GM12878 (cell line): ENCODE data around the gene CSRP2. TPM values are rescaled to one million over a fixed set of nuclear protein-coding genes. Genes with fewer than 3 reads are reported as not detected.

Experiments used
- ATAC-seq: fragments of 200-7000 bp; cut with Tn5 transposase; 3 replicates; pipeline ENCODE4 v1.9.1; 2020; ENCODE audit warnings: mild to moderate bottlenecking, moderate library complexity
- BruUV-seq: library from RNA; stranded (reverse); fragments of 400-500 nt; replicated peaks from 2 replicates; lab custom pipeline; 2021; lab: Mats Ljungman, UMichigan
- CTCF ChIA-PET: fragments of 300-600 bp; sonication (Branson Sonifier 250); formaldehyde crosslinking; extraction: SDS; loops from one replicate; lab custom pipeline; 2021; ENCODE audit warnings: inconsistent platforms; lab: Yijun Ruan, JAX
- POLR2A ChIA-PET: fragments of 350-600 bp; formaldehyde crosslinking; extraction: SDS; loops from one replicate; lab custom pipeline; 2021; ENCODE audit warnings: inconsistent platforms; lab: Charles Lee
- RAD21 ChIA-PET: fragments of 300-600 bp; sonication (Branson Sonifier 250); formaldehyde crosslinking; loops from one replicate; lab custom pipeline; 2023; ENCODE audit warnings: antibody characterized with exemption; ENCODE audit not compliant: unreplicated experiment; lab: Charles Lee
- SMC1A ChIA-PET: fragments of 300-600 bp; sonication (Branson Sonifier 250); formaldehyde crosslinking; loops from one replicate; lab custom pipeline; 2023; ENCODE audit not compliant: unreplicated experiment, uncharacterized antibody; lab: Charles Lee
- DNase-seq: peaks from one replicate; pipeline ENCODE4 v3.0.0-alpha.2; 2011; ENCODE audit warnings: low read depth, low spot score
- FAIRE-seq: peaks from 3 replicates; lab custom pipeline; 2011; peaks lifted over from hg19 to GRCh38; lab: Jason Lieb, UNC
- H2AFZ ChIP-seq: 2 replicates; pipeline ENCODE4 v1.6.0; 2011; ENCODE audit warnings: low read depth, low read length, control low read depth; ENCODE audit not compliant: control insufficient read depth
- H3K27ac ChIP-seq: 2 replicates; pipeline ENCODE4 v1.5.1; 2011; ENCODE audit warnings: control low read depth; ENCODE audit not compliant: control insufficient read depth, insufficient read depth
- H3K27me3 ChIP-seq, 2 experiments: replicated peaks in 1 of 2; 2 replicates each; pipeline versions ENCODE4 v1.6.0 to v1.6.1; 2011; ENCODE audit warnings: low read length in 1 of 2; ENCODE audit not compliant: control insufficient read depth in 2 of 2, insufficient read depth in 2 of 2
- H3K36me3 ChIP-seq, 2 experiments: 2 replicates each; pipeline ENCODE4 v1.5.1; 2011; ENCODE audit warnings: low read length in 1 of 2; ENCODE audit not compliant: control insufficient read depth in 2 of 2, insufficient read depth in 2 of 2
- H3K4me1 ChIP-seq: 2 replicates; pipeline ENCODE4 v1.6.1; 2011; ENCODE audit warnings: mild to moderate bottlenecking, low read length, moderate library complexity, mixed read lengths; ENCODE audit not compliant: control insufficient read depth, insufficient read depth
- H3K4me2 ChIP-seq: 2 replicates; pipeline ENCODE4 v1.6.0; 2011; ENCODE audit warnings: control low read depth; ENCODE audit not compliant: control insufficient read depth, insufficient read depth
- H3K4me3 ChIP-seq: fragments of 200-600 bp; sonication (generic); 2 replicates; pipeline ENCODE4 v1.5.1; 2016
- H3K79me2 ChIP-seq: 2 replicates; pipeline ENCODE4 v1.6.0; 2011; ENCODE audit warnings: low read length; ENCODE audit not compliant: control insufficient read depth, insufficient read depth
- H3K9ac ChIP-seq: 2 replicates; pipeline ENCODE4 v1.8.0; 2011; ENCODE audit warnings: low read length, control low read depth, mixed read lengths; ENCODE audit not compliant: control insufficient read depth, insufficient read depth
- H3K9me3 ChIP-seq: replicated peaks from 3 replicates; pipeline ENCODE4 v1.5.1; 2011; ENCODE audit warnings: mild to moderate bottlenecking, low read length; ENCODE audit not compliant: control insufficient read depth, insufficient read depth
- H4K20me1 ChIP-seq: 2 replicates; pipeline ENCODE4 v1.6.0; 2011; ENCODE audit not compliant: control insufficient read depth, insufficient read depth
- BACH1 ChIP-seq: fragments of 450-650 bp; IDR thresholded peaks from 2 replicates; pipeline ENCODE4 v1.6.1; 2017; ENCODE audit warnings: mild to moderate bottlenecking, borderline replicate concordance
- BMI1 ChIP-seq: fragments of 450-650 bp; IDR thresholded peaks from 2 replicates; pipeline ENCODE4 v1.6.1; 2016; ENCODE audit warnings: mild to moderate bottlenecking, moderate library complexity, borderline replicate concordance
- CBX3 ChIP-seq: fragments of 200-600 bp; sonication (generic); IDR thresholded peaks from 2 replicates; pipeline ENCODE4 v1.6.1; 2016; ENCODE audit warnings: low read depth, borderline replicate concordance
- CBX5 ChIP-seq: sonication (generic); IDR thresholded peaks from 2 replicates; pipeline ENCODE4 v1.6.1; 2016; ENCODE audit warnings: low read depth, moderate library complexity, mild to moderate bottlenecking, inconsistent platforms
- IKZF1 ChIP-seq: fragments of 450-650 bp; conservative IDR thresholded peaks from 2 replicates; pipeline ENCODE4 v1.6.1; 2017; ENCODE audit warnings: antibody characterized with exemption, mild to moderate bottlenecking
- IKZF2 ChIP-seq, 2 experiments: fragments of 450-650 bp; IDR thresholded peaks; 2 replicates each; pipeline ENCODE4 v1.6.1; 2017; ENCODE audit warnings: mild to moderate bottlenecking in 2 of 2, moderate library complexity in 2 of 2
- KAT2A ChIP-seq: conservative IDR thresholded peaks from 2 replicates; pipeline ENCODE4 v1.6.1; 2011; ENCODE audit warnings: low read depth, low read length; ENCODE audit not compliant: control insufficient read depth
- NFXL1 ChIP-seq: fragments of 450-650 bp; IDR thresholded peaks from 2 replicates; pipeline ENCODE4 v1.6.1; 2017; ENCODE audit warnings: antibody characterized with exemption, mild to moderate bottlenecking, borderline replicate concordance
- RELB ChIP-seq: fragments of 450-650 bp; IDR thresholded peaks from 2 replicates; pipeline ENCODE4 v1.6.1; 2017; ENCODE audit warnings: low read depth, mild to moderate bottlenecking, moderate library complexity
- SMC3 ChIP-seq: IDR thresholded peaks from 2 replicates; pipeline ENCODE4 v1.6.1; 2011; ENCODE audit warnings: low read length, improper control_type of control experiment, borderline replicate concordance
- WGBS: methylation state at CpG from one replicate; pipeline ENCODE4 v1.1.6; 2016; ENCODE audit warnings: low lambda C conversion rate; ENCODE audit not compliant: insufficient replicate concordance, insufficient coverage; ENCODE audit errors: missing lambda C conversion rate; 5-methylcytosine and 5-hydroxymethylcytosine counted together
- in situ Hi-C: fragments of 300-500 bp; cut with MboI; formaldehyde crosslinking; loops from 9 replicates; pipeline ENCODE4 v1.14.3; 2018; ENCODE audit warnings: mixed read lengths
- intact Hi-C: fragments of 100-400 bp; cut with micrococcal nuclease; formaldehyde crosslinking; loops from one replicate; pipeline ENCODE4 v1.14.2; 2022; ENCODE audit not compliant: unreplicated experiment
- polyA plus RNA-seq, 11 experiments: library from polyadenylated mRNA; depleted of rRNA in 4 of 11; unstranded in 6 of 11; stranded (reverse) in 5 of 11; fragments of >200 nt; fragmentation: Nextera tagmentation in 4 of 11; fragmentation: Illumina TruSeq in 1 of 11; extraction: Ambion mirVana in 4 of 11; extraction: Trizol in 1 of 11; gene quantifications; 1 replicate in 1 of 11; 2 replicates in 10 of 11; pipeline versions ENCODE4 v1.2.1 to v1.2.3, GENCODE V29; 2011 to 2016; ENCODE audit warnings: inconsistent platforms in 2 of 11, missing spikeins in 2 of 11, low read depth in 1 of 11
- total RNA-seq, 4 experiments: library from RNA; depleted of rRNA in 3 of 4; stranded (reverse); fragments of >200 nt in 3 of 4; fragmentation: Illumina TruSeq in 1 of 4; extraction: Trizol in 1 of 4; gene quantifications; 2 replicates each; pipeline versions ENCODE4 v1.2.1 to v1.2.3, GENCODE V29; 2013 to 2021
- TF ChIP-seq, protein P1 (sequence below): fragments of 450-650 bp; IDR thresholded peaks from 2 replicates; pipeline ENCODE4 v1.6.1; 2017; ENCODE audit warnings: mild to moderate bottlenecking, low read depth, inconsistent platforms; ENCODE audit not compliant: poor library complexity, severe bottlenecking
- TF ChIP-seq, protein P2 (sequence below): fragments of 450-650 bp; conservative IDR thresholded peaks from 2 replicates; pipeline ENCODE4 v1.6.1; 2017; ENCODE audit warnings: mild to moderate bottlenecking, moderate library complexity

Gene CSRP2
- total and polyA plus RNA-seq, 10 of the 15 experiments (the other 5 are each of a cell fraction or from before 2014, with no cell fraction given) = 0.08 to 1.6 (median 0.52) TPM

- no TSS peak for BruUV-seq
- POLR2A ChIA-PET = no interaction called here
- RAD21 ChIA-PET = no interaction called here
- Histone ChIP-seq H3K4me3 (no peak overlapping the region), H4K20me1 (no peaks in the 10 kb centered on the region), H3K27ac (no peak overlapping the region), H3K9ac (no peak overlapping the region), H3K4me2 (no peak overlapping the region), H3K9me3 (no peaks in the 10 kb centered on the region), H3K4me1 (no peaks in the 10 kb centered on the region), H3K27me3 (no peaks in the 10 kb centered on the region), H3K79me2 (no peaks in the 10 kb centered on the region), H2AFZ (no peak overlapping the region), H3K36me3 (no peaks in the 10 kb centered on the region)
- 0 out of 3 replicates have a peak, but pooled peaks have one; percentile 18 for ATAC-seq
- CTCF ChIA-PET = no interaction called here
- intact Hi-C loops (no loop called here), in situ Hi-C loops (no loop called here)
- no peak for DNase-seq
- SMC1A ChIA-PET = no interaction called here
- TF ChIP-seq RELB = no peak
- 46% methylated on average over 5 of the region's 5 CpGs for WGBS
- no peak for FAIRE-seq
Measured at GRCh38 chr12:76895796-76896195, 17.0 kb upstream of the CSRP2 start.

DNA sequence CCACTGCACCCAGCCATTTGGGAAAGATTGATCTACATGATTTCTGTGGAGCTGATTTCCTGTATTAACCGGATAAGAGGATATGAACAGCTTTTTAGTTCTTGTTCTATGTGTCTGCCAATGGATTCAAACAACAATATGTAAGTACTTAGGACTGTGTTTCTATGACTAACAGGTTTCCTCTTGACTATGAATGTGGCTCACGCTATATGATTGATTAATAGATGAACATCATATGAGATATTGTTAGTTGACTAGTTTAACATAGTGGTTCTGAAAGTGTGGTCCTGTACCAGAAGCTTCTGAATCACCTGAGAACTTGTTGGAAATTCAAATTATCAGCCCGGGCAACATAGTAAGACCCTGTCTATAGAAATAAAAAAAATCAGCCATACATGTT lies 12.8 kb upstream of the CSRP2 start:
- Histone ChIP-seq H3K27me3 (no peaks in the 10 kb centered on the region), H3K4me1 (no peaks in the 10 kb centered on the region), H3K9ac (no peak overlapping the region), H3K4me3 (no peak overlapping the region), H3K27ac (no peak overlapping the region), H3K4me2 (no peak overlapping the region), H3K9me3 (no peaks in the 10 kb centered on the region), H2AFZ (no peak overlapping the region), H3K36me3 (no peaks in the 10 kb centered on the region), H3K79me2 (no peaks in the 10 kb centered on the region), H4K20me1 (no peaks in the 10 kb centered on the region)
- 33% methylated on average over 3 of the region's 3 CpGs for WGBS
- no peak for ATAC-seq
- RAD21 ChIA-PET = interaction anchor here (0.6 kb wide), 1 partner anchor 756 kb away, joined by 6 read pairs; no protein-coding TSS in a partner anchor
- no peak for DNase-seq
- BruUV-seq = no TSS peak
- intact Hi-C loops (no loop called here), in situ Hi-C loops (no loop called here)
- CTCF ChIA-PET = interaction anchor here (1.6 to 1.8 kb wide), 2 partner anchors 11 to 119 kb away, joined by 5 to 6 read pairs; no protein-coding TSS in a partner anchor
- SMC1A ChIA-PET = interaction anchor here (1.2 to 1.5 kb wide), 3 partner anchors 16 to 263 kb away, joined by 3 read pairs; no protein-coding TSS in a partner anchor
- POLR2A ChIA-PET = no interaction called here
- FAIRE-seq = no peak
- TF ChIP-seq CBX5 (no peak), IKZF1 (no peak), BACH1 (no peak), NFXL1 (no peak), KAT2A (no peak), CBX3 (no peak), SMC3 (no peak), IKZF2 (IDR thresholded peaks at IDR 0.05) (no peak), BMI1 (no peak)
- TF ChIP-seq, protein P1, sequence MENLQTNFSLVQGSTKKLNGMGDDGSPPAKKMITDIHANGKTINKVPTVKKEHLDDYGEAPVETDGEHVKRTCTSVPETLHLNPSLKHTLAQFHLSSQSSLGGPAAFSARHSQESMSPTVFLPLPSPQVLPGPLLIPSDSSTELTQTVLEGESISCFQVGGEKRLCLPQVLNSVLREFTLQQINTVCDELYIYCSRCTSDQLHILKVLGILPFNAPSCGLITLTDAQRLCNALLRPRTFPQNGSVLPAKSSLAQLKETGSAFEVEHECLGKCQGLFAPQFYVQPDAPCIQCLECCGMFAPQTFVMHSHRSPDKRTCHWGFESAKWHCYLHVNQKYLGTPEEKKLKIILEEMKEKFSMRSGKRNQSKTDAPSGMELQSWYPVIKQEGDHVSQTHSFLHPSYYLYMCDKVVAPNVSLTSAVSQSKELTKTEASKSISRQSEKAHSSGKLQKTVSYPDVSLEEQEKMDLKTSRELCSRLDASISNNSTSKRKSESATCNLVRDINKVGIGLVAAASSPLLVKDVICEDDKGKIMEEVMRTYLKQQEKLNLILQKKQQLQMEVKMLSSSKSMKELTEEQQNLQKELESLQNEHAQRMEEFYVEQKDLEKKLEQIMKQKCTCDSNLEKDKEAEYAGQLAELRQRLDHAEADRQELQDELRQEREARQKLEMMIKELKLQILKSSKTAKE = no peak
- TF ChIP-seq, protein P2, sequence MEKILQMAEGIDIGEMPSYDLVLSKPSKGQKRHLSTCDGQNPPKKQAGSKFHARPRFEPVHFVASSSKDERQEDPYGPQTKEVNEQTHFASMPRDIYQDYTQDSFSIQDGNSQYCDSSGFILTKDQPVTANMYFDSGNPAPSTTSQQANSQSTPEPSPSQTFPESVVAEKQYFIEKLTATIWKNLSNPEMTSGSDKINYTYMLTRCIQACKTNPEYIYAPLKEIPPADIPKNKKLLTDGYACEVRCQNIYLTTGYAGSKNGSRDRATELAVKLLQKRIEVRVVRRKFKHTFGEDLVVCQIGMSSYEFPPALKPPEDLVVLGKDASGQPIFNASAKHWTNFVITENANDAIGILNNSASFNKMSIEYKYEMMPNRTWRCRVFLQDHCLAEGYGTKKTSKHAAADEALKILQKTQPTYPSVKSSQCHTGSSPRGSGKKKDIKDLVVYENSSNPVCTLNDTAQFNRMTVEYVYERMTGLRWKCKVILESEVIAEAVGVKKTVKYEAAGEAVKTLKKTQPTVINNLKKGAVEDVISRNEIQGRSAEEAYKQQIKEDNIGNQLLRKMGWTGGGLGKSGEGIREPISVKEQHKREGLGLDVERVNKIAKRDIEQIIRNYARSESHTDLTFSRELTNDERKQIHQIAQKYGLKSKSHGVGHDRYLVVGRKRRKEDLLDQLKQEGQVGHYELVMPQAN = no peak
